LNCaP clone FGC (cell line): Measurements from ENCODE around the gene ASTN2.

Experiments used
- DNase-seq: peaks from one replicate; pipeline ENCODE4 v3.0.0-alpha.2; 2011; ENCODE audit warnings: low read depth
- H3K4me3 ChIP-seq: 2 replicates; pipeline ENCODE4 v1.5.1; 2011; ENCODE audit warnings: mild to moderate bottlenecking, low read depth, low read length, control low read depth
- TF ChIP-seq, protein P1 (sequence below): IDR thresholded peaks from 2 replicates; pipeline ENCODE4 v1.5.1; 2012; ENCODE audit warnings: mild to moderate bottlenecking; ENCODE audit not compliant: control insufficient read depth, insufficient read depth; ENCODE audit errors: extremely low read depth

ASTN2 gene

DNA sequence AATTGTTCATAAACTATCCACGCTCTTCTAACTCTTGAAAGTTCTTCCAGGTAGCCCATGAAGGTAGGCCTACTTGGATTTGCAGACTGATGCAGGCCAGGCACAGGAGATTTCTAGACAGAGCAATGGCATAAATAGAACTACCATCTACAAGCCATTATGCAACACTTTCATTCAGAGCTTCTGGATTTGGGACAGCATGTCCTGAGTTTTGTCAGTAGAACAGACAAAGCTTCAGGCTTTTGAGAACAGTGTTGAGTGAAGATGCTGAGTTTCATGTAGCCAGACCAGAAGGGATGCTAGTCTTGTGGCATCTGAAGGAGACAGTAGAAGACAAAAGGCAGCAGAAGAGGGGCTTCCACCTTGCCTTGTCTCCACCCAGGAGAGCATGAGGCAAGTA is 531.2 kb downstream of the ASTN2 start:
- TF ChIP-seq, protein P1, sequence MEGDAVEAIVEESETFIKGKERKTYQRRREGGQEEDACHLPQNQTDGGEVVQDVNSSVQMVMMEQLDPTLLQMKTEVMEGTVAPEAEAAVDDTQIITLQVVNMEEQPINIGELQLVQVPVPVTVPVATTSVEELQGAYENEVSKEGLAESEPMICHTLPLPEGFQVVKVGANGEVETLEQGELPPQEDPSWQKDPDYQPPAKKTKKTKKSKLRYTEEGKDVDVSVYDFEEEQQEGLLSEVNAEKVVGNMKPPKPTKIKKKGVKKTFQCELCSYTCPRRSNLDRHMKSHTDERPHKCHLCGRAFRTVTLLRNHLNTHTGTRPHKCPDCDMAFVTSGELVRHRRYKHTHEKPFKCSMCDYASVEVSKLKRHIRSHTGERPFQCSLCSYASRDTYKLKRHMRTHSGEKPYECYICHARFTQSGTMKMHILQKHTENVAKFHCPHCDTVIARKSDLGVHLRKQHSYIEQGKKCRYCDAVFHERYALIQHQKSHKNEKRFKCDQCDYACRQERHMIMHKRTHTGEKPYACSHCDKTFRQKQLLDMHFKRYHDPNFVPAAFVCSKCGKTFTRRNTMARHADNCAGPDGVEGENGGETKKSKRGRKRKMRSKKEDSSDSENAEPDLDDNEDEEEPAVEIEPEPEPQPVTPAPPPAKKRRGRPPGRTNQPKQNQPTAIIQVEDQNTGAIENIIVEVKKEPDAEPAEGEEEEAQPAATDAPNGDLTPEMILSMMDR, result no peak
- no peak overlapping the region for H3K4me3 ChIP-seq
- no peak for DNase-seq

DNA sequence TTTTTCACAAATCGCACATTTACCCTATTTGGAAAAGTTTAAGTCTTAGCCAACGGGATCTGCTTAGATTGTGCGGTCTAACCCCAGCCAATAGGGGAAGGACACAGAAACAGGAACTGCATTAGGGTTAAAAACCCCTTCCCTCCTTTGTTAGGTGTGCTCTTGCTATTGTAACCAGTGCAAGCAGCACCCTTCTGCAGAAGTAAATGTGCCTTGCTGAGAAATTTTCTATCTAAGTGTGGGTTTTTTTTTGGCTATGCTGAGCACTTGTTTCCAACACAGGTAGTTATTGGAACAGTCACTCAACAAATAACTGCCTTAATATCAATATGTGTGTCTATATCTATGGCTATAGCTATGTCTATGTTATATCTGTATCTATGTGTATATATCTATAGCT is 537.8 kb downstream of the ASTN2 start:
- DNase-seq, result no peak
- H3K4me3 ChIP-seq, result no peak overlapping the region
- TF ChIP-seq, protein P1, result no peak

DNA sequence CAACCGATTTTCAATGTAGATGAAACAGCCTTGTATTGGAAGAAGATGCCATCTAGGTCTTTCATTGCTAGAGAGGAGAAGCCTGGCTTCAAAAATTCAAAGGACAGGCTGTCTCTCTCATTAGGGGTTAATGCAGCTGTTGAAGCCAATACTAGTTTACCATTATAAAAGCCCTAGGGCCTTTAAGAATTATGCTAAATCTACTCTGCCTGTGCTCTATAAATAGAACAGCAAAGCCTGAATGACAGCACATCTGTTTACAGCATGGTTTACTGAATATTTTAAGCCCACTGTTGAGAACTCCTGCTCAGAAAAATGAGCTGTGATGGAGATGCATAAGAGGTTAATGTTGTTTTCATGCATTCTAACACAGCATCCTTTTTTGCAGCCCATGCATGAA is 539.3 kb downstream of the ASTN2 start:
- no peak for DNase-seq
- TF ChIP-seq, protein P1, result no peak
- H3K4me3 ChIP-seq, result no peak overlapping the region

DNA sequence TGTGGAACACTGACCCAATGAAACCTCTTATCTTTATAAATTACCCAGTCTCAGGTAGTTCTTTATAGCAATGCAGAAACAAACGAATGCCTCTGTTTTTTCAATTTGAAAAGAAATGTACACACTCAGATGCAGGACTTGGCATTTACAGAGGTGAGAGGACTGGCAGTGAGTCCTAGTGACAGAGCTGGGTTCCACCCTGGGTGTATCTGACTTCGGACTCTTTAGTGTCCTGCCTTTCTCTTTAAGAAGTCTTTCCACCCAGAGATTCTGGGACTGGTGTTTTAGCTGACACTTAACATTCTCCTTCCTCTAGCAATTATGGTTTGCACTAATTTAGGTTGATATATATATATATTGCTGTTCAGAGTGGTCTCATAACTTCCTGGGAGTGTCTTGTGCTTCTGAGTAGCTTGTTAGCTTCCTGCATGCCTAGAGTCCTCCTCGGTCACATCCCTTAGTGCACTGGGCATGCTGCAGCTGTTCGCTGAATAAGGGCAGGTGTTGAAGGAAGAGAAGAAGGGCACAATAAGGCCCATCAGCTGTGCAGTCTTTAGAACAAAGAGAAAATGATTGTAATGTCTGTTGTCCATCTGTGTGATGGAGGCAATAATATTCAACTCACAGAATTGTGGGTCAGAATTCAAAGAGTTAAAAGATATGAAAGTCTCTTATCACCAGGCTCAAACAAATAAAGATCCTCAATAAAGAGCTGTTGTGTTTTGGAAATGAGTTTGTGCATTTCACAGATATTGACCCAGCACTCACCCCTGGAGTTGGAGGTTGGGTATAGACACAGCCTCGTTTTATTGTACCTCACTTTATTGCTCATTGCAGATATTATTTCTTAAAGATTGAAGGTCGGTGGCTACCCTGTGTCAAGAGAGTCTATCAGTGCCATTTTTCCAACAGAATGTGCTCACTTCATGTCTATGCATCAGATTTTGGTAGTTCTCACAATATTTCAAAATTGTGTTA is 540.6 kb downstream of the ASTN2 start:
- TF ChIP-seq, protein P1, result no peak
- no peak for DNase-seq

DNA sequence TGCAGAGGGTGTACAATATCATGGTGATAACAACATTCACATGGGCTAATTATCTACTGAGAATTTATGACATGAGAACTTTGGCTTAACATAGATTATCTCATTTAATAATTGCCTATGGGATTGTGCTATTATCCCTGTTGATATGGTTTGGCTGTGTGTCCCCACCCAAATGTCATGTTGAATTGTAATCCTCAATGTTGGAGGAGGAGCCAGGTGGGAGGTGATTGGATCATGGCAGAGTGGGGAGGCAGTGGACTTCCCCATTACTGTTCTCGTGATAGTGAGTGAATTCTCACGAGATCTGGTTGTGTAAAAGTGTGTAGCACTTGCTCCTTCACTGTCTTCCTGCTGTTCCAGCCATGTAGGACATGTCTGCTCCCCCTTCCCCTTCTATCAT is 541.4 kb downstream of the ASTN2 start:
- H3K4me3 ChIP-seq, result no peak overlapping the region
- DNase-seq, result no peak
- TF ChIP-seq, protein P1, result no peak

More for the DNA sequence above, 540.6 kb downstream of the ASTN2 start:
- no peak overlapping the region for H3K4me3 ChIP-seq

DNA sequence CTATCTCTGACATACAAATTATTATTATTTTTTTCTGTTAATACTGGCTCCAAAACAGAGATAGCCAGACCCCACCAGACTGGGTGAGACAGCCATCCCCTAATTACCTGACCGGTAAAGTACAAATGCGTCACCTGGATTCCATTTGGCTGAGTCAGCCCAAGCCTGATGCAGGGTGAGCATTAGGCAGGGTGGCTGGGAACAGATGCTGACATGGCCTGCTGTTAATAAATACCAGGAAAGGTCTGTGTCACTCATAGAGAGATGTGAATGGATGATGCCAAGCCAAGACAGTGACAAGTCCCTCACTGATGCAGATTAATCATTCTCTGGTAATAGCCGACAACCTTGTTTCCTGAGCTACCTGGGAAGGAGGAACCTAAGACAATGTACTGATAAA is 544.3 kb downstream of the ASTN2 start:
- DNase-seq, result no peak
- no peak overlapping the region for H3K4me3 ChIP-seq
- TF ChIP-seq, protein P1, result no peak
